ENCODE results near the gene GPANK1. TPM values are rescaled to one million over a fixed set of nuclear protein-coding genes. Genes with fewer than 3 reads are reported as not detected.

The GPANK1 gene
- 15.0 and 17.2 TPM in 2 replicates for total RNA-seq
- polyA plus RNA-seq: 12.7 and 13.1 TPM in 2 replicates
- polyA plus RNA-seq (2012): 12.1 and 14.8 TPM in 2 replicates
- polyA minus RNA-seq (ENCODE audit: low replicate concordance): 2.4 and 2.6 TPM in 2 replicates

- Histone ChIP-seq H3K9me3 (ENCODE audit: control insufficient read depth, insufficient read depth, low read depth, low read length) (no peaks in the 10 kb centered on the region), H3K9ac (ENCODE audit: insufficient read depth, low read length) (peak within 1 kb of the TSS; percentile 94), H2AFZ (ENCODE audit: low read length) (peak within 1 kb of the TSS; percentile 60), H3K4me3 (replicated peaks in 1 of 4; ENCODE audit: control extremely low read depth in 1 of 4, insufficient read depth in 1 of 4, low read depth in 3 of 4, low read length in 4 of 4) (peak within 1 kb of the TSS; percentile 82 to 94 (median 86)), H3K27ac (ENCODE audit: insufficient read depth, low read length) (peak within 1 kb of the TSS; percentile 87), H3K36me3 (ENCODE audit: control insufficient read depth, insufficient read depth, low read length) (peaks cover 18% of the 10 kb centered on the region), H3K4me2 (ENCODE audit: extremely low read depth, insufficient read depth, low read length) (peak within 1 kb of the TSS; percentile 95), H3K4me1 (ENCODE audit: control insufficient read depth, extremely low read depth, insufficient read depth, low read length) (peaks cover 20% of the 10 kb centered on the region), H3K27me3 (ENCODE audit: control insufficient read depth, insufficient read depth, low read length) (no peaks in the 10 kb centered on the region), H3K79me2 (ENCODE audit: control insufficient read depth, insufficient read depth, low read length) (peaks cover 51% of the 10 kb centered on the region), H4K20me1 (ENCODE audit: control insufficient read depth, extremely low read depth, insufficient read depth, low read length) (no peaks in the 10 kb centered on the region)
- DNase-seq (ENCODE audit: low read depth in 2 of 2): peak; percentile 91 to 97
- no peak for TF ChIP-seq EZH2 (IDR thresholded peaks at IDR 0.05; ENCODE audit: low read length, missing control alignments)
- no peak for TF ChIP-seq CTCF (conservative IDR thresholded peaks at IDR 0.05 in 1 of 2, IDR thresholded peaks at IDR 0.05 in 1 of 2; ENCODE audit: low read depth in 1 of 2, low read length in 2 of 2)
Observed at GRCh38 chr6:31664790-31665500, at the start of gene GPANK1. Gene GPANK1, minus strand, starts transcription at chr6:31664997. Its CDS starts 519 bp downstream, at chr6:31664478.

- Histone ChIP-seq H3K79me2 (ENCODE audit: control insufficient read depth, insufficient read depth, low read length) (no peaks in the 10 kb centered on the region), H3K4me2 (ENCODE audit: extremely low read depth, insufficient read depth, low read length) (no peak overlapping the region), H2AFZ (ENCODE audit: low read length) (no peak overlapping the region), H3K27me3 (ENCODE audit: control insufficient read depth, insufficient read depth, low read length) (peaks cover 24% of the 10 kb centered on the region), H3K4me3 (replicated peaks in 1 of 4; ENCODE audit: control extremely low read depth in 1 of 4, insufficient read depth in 1 of 4, low read depth in 3 of 4, low read length in 4 of 4) (no peak overlapping the region), H3K9ac (ENCODE audit: insufficient read depth, low read length) (no peak overlapping the region), H4K20me1 (ENCODE audit: control insufficient read depth, extremely low read depth, insufficient read depth, low read length) (no peaks in the 10 kb centered on the region), H3K9me3 (ENCODE audit: control insufficient read depth, insufficient read depth, low read depth, low read length) (no peaks in the 10 kb centered on the region), H3K27ac (ENCODE audit: insufficient read depth, low read length) (no peak overlapping the region), H3K4me1 (ENCODE audit: control insufficient read depth, extremely low read depth, insufficient read depth, low read length) (no peaks in the 10 kb centered on the region), H3K36me3 (ENCODE audit: control insufficient read depth, insufficient read depth, low read length) (no peaks in the 10 kb centered on the region)
- DNase-seq (ENCODE audit: low read depth in 2 of 2): no peak
- no peak for TF ChIP-seq EZH2 (IDR thresholded peaks at IDR 0.05; ENCODE audit: low read length, missing control alignments)
- TF ChIP-seq CTCF (conservative IDR thresholded peaks at IDR 0.05 in 1 of 2, IDR thresholded peaks at IDR 0.05 in 1 of 2; ENCODE audit: low read depth in 1 of 2, low read length in 2 of 2): no peak
Observed at GRCh38 chr6:31713991-31714684, 49.3 kb upstream of the GPANK1 start.

- Histone ChIP-seq H3K79me2 (ENCODE audit: control insufficient read depth, insufficient read depth, low read length) (no peaks in the 10 kb centered on the region), H3K36me3 (ENCODE audit: control insufficient read depth, insufficient read depth, low read length) (no peaks in the 10 kb centered on the region), H3K4me2 (ENCODE audit: extremely low read depth, insufficient read depth, low read length) (no peak overlapping the region), H3K9me3 (ENCODE audit: control insufficient read depth, insufficient read depth, low read depth, low read length) (no peaks in the 10 kb centered on the region), H4K20me1 (ENCODE audit: control insufficient read depth, extremely low read depth, insufficient read depth, low read length) (no peaks in the 10 kb centered on the region), H3K9ac (ENCODE audit: insufficient read depth, low read length) (no peak overlapping the region), H3K4me3 (replicated peaks in 1 of 4; ENCODE audit: control extremely low read depth in 1 of 4, insufficient read depth in 1 of 4, low read depth in 3 of 4, low read length in 4 of 4) (no peak overlapping the region), H3K4me1 (ENCODE audit: control insufficient read depth, extremely low read depth, insufficient read depth, low read length) (no peaks in the 10 kb centered on the region), H3K27ac (ENCODE audit: insufficient read depth, low read length) (no peak overlapping the region), H3K27me3 (ENCODE audit: control insufficient read depth, insufficient read depth, low read length) (peaks cover 24% of the 10 kb centered on the region), H2AFZ (ENCODE audit: low read length) (no peak overlapping the region)
- no peak for DNase-seq (ENCODE audit: low read depth in 2 of 2)
- TF ChIP-seq EZH2 (IDR thresholded peaks at IDR 0.05; ENCODE audit: low read length, missing control alignments): no peak
- no peak for TF ChIP-seq CTCF (conservative IDR thresholded peaks at IDR 0.05 in 1 of 2, IDR thresholded peaks at IDR 0.05 in 1 of 2; ENCODE audit: low read depth in 1 of 2, low read length in 2 of 2)
Observed at GRCh38 chr6:31713465-31713864, 48.7 kb upstream of the GPANK1 start.
